Measurements from ENCODE around the gene ZNF552. TPM values are rescaled to one million over a fixed set of nuclear protein-coding genes. Genes with fewer than 3 reads are reported as not detected.

The ZNF552 gene
- 6.1 and 11.9 TPM in 2 replicates for total RNA-seq

GRCh38 chr19:57814505-57815246, at the start of gene ZNF552:
Gene ZNF552, minus strand, starts transcription at chr19:57814913. Its CDS starts 170 bp downstream, at chr19:57814743.

GRCh38 chr19:57849666-57850473, 35.2 kb upstream of the ZNF552 start, which contains the start of gene ZNF587:
Gene ZNF587, plus strand, starts transcription at chr19:57849859. Its CDS starts 180 bp downstream, at chr19:57850039.

GRCh38 chr19:57830071-57830602, 15.4 kb upstream of the ZNF552 start, which contains the start of gene ZNF587B:
Gene ZNF587B, plus strand, starts transcription at chr19:57830299. Its CDS starts 230 bp downstream, at chr19:57830529.

DNA sequence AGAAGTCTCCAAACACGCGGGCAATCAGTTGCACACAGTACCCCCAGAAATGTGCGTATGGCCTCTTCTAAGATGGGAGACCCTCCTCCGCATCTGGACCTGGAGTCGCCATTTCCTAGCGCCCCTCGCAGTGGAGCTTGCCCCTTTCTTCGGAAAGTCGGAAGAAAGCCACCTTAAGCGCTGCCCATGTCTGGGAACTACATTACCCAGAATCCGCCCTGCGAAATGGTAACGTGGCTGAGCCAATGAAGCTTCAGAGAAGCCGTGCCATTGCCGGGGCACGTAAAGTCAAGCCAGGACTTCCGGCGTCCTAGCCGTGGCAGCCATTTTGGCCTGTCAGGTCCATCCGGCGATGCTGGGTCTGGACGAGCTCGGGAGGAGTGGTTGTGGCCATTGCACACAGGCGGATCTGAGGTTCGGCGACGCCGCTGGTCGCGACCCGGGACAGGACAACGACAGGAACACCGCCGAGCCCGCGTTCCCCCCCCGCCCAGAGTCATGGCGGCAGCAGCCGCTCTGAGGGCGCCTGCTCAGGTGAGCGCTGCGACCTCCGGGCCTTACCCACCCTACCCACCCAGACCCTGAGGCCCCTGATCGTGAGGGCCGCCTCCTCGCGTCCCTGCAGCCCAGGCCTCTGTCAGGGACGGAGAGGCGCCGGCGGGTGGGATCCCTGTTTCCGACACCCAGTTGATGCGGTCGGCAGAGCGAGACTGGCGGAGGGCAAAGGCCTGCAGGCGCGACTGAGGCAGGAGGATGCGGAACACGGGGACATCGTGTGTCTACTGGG, 45.2 kb downstream of the ZNF552 start, which contains the start of gene ZNF586:
Gene ZNF586, plus strand, starts transcription at position 332 of the 787 bp plus-strand sequence. Its CDS starts 167 bp downstream, at position 499.

Other genes starting within 250 kb of the ZNF552 start
- 3.9 and 4.9 TPM in 2 replicates for gene ZNF416, start 236.0 kb downstream of the ZNF552 start, total RNA-seq
- gene ZIK1, start 230.8 kb downstream of the ZNF552 start, total RNA-seq, result 3.9 and 6.2 TPM in 2 replicates
- gene ZNF530, start 215.0 kb downstream of the ZNF552 start, total RNA-seq, result 2.1 and 3.0 TPM in 2 replicates
- 17.9 and 21.1 TPM in 2 replicates for gene ZNF134, start 200.7 kb downstream of the ZNF552 start, total RNA-seq
- gene ZNF211, start 181.7 kb downstream of the ZNF552 start, total RNA-seq, result 11.6 and 11.8 TPM in 2 replicates
- 0.37 TPM in 1 of 2 replicates, not detected in the other for gene ZSCAN4, start 146.0 kb downstream of the ZNF552 start, total RNA-seq
- 3.6 and 5.3 TPM in 2 replicates for gene ZNF551, start 132.9 kb downstream of the ZNF552 start, total RNA-seq
- gene ZNF154, start 105.7 kb downstream of the ZNF552 start, total RNA-seq, result 4.2 and 4.9 TPM in 2 replicates
- gene ZNF671, start 87.3 kb downstream of the ZNF552 start, total RNA-seq, result 7.4 and 8.6 TPM in 2 replicates
- gene ZNF776, start 68.1 kb downstream of the ZNF552 start, total RNA-seq, result 10.4 and 12.1 TPM in 2 replicates
- gene ZNF586, start 45.2 kb downstream of the ZNF552 start, total RNA-seq, result 17.4 and 21.4 TPM in 2 replicates
- 26.7 and 31.7 TPM in 2 replicates for gene ZNF587B, start 15.4 kb upstream of the ZNF552 start, total RNA-seq
- 48.7 and 61.1 TPM in 2 replicates for gene ZNF587, start 34.9 kb upstream of the ZNF552 start, total RNA-seq
- gene ZNF814, start 74.1 kb upstream of the ZNF552 start, total RNA-seq, result 4.5 and 7.2 TPM in 2 replicates
- gene ZNF417, start 101.7 kb upstream of the ZNF552 start, total RNA-seq, result 23.2 and 23.4 TPM in 2 replicates
- gene ZNF418, start 120.5 kb upstream of the ZNF552 start, total RNA-seq, result 5.9 and 6.4 TPM in 2 replicates
- gene ZNF256, start 132.8 kb upstream of the ZNF552 start, total RNA-seq, result 3.3 and 3.6 TPM in 2 replicates
- not detected in 2 replicates for gene C19orf18, start 159.6 kb upstream of the ZNF552 start, total RNA-seq
- 14.3 and 14.9 TPM in 2 replicates for gene ZNF606, start 187.9 kb upstream of the ZNF552 start, total RNA-seq
- not detected in 2 replicates for gene ZSCAN1, start 219.1 kb upstream of the ZNF552 start, total RNA-seq
- gene ZNF135, start 244.4 kb upstream of the ZNF552 start, total RNA-seq, result 3.9 and 4.3 TPM in 2 replicates

Measured in smooth muscle cell of the umbilical artery (primary cell).